Adipose tissue (tissue), 3 donors: ENCODE results near the gene NUP85. TPM values are rescaled to one million over a fixed set of nuclear protein-coding genes. Genes with fewer than 3 reads are reported as not detected.
A peak's percentile ranks its signal among the peaks of the same experiment; 100 is the strongest.

Experiments
- H3K27ac ChIP-seq: one replicate; pipeline ENCODE4 v1.5.1; 2013; ENCODE audit warnings: low read depth, low read length
- WGBS, 3 donors: extraction: QIAGEN DNeasy Blood & Tissue Kit; methylation state at CpG; one replicate each; pipeline ENCODE4 v1.1.7; 2013; 5-methylcytosine and 5-hydroxymethylcytosine counted together
- polyA plus RNA-seq, 3 donors: library from polyadenylated mRNA; stranded (reverse); fragments of 200-250 nt; gene quantifications; one replicate each; pipeline ENCODE4 v1.2.3, GENCODE V29; 2013
- donor health status: healthy with polysubstance abuse.
- donor health status: Bipolar disorder and iron deficiency.
- donor health status: healthy.

Gene NUP85
- polyA plus RNA-seq, 3 donors: 26.8 to 40.3 (median 31.3) TPM

DNA sequence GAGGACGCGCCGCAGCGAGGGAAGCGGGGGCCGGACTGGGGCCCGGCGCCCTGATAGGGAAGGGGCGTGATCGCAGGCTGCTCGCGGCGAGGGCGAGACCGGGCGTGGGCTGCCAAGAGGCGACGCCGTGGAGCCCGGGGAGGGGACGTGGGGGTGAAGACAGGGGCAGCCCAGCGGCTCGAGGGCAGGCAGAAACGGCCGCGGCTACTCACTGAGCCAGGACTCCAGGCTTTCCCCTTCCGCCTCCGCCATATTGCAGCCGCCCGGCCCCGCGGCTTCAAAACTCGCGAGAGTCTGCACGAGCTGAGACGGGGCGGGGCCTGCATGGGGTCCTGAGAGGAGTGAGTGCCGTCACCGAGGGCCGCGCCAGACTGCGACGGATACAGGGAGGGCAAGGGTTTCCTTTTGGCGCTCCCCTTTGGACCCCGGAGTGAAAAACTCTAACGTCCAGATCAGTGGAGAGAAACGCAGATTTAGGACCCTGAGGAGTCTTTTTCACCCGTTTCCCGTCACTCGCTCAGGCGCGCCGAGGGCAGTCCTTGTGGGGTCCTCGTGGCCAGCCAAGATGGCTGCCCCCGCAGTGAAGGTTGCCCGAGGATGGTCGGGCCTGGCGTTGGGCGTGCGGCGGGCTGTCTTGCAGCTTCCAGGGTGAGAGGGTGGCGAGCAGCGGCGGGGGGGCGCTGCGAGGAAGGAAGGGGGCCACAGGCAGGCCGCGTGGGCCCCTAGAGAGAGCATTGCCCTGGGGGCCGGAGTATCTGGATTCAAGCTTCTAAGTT, 56.0 kb downstream of the NUP85 start, which contains the start of the genes GGA3 and MRPS7:
Gene GGA3, minus strand, starts transcription at position 271 of the 776 bp plus-strand sequence. Its CDS starts 19 bp downstream, at position 252.
Gene MRPS7, plus strand, starts transcription at position 544 of the 776 bp plus-strand sequence. Its CDS starts 22 bp downstream, at position 566.
- H3K27ac ChIP-seq: peak within 1 kb of the TSS; percentile 87
- WGBS, 3 donors: 0 to 1% (median 1%) methylated on average over 56 to 68 of the region's 69 CpGs

DNA sequence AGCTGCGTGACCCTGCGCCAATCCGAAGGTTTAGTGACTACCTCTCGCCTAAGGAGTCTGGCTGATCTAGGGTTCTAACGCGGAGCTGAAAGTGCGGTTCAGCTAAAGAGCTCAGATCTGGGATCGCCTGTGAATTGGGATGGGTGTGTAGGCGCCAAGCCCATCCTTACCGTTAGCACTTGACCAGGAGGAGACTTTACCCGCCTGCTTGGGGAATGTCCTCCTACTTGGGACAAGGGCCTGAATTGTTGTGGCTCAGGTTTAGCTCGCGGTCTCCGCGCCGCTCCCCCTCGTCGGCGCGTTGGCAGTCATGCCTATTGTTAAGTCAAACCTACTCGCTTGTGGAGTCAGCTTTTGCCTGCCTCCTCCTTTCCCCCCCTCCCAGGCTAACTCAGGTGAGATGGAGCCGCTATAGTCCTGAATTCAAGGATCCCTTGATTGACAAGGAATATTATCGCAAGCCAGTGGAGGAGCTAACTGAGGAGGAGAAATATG, 56.7 kb downstream of the NUP85 start:
- WGBS, 3 donors: 1 to 2% (median 2%) methylated on average over 23 of the region's 23 CpGs
- peak overlapping the region; percentile 87 for H3K27ac ChIP-seq

DNA sequence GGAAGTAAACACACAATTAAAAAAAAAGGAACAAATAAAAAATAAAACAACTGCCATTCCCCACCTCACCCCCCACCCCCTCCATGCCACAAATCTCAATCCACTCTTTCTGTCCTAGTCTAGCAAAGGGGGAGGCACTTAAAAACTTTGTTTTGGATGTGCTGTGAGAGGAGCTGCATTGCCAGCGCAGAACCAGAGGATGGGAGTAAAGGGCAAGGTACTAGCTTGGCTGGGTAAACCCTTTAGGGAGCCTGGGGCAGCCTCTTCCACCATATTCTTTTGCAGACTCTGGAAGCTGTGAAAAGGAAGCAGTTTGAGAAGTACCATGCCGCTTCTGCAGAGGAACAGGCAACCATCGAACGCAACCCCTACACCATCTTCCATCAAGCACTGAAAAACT, 57.6 kb downstream of the NUP85 start:
- no peak overlapping the region for H3K27ac ChIP-seq
- 89 to 93% (median 93%) methylated on average over 4 of the region's 4 CpGs for WGBS, 3 donors

DNA sequence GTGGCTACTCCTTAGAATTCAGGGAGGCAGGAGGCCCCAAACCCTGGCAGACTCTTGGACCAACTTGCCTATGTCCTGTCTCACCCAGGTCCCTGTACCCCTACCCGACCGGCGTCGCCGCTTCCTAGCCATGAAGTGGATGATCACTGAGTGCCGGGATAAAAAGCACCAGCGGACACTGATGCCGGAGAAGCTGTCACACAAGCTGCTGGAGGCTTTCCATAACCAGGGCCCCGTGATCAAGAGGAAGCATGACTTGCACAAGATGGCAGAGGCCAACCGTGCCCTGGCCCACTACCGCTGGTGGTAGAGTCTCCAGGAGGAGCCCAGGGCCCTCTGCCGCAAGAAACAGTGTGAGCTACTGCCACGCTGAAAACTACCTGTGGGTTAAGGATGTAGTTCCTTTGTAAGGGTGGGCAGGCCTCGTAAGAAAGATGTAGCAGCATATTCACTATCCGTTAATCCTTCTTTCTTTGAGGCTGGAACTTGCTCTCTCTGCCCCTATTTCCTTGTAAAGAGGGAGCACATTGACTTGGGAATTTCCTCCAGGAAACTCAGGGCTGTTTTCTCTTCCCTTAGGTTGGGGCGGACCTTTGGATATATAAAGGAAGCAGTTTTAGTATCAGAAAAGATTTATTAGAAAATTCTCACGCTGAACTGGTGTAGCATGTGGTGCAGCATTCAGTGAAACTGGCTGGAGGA, 60.3 kb downstream of the NUP85 start:
- H3K27ac ChIP-seq: no peak overlapping the region
- 67 to 86% (median 74%) methylated on average over 17 of the region's 17 CpGs for WGBS, 3 donors

DNA sequence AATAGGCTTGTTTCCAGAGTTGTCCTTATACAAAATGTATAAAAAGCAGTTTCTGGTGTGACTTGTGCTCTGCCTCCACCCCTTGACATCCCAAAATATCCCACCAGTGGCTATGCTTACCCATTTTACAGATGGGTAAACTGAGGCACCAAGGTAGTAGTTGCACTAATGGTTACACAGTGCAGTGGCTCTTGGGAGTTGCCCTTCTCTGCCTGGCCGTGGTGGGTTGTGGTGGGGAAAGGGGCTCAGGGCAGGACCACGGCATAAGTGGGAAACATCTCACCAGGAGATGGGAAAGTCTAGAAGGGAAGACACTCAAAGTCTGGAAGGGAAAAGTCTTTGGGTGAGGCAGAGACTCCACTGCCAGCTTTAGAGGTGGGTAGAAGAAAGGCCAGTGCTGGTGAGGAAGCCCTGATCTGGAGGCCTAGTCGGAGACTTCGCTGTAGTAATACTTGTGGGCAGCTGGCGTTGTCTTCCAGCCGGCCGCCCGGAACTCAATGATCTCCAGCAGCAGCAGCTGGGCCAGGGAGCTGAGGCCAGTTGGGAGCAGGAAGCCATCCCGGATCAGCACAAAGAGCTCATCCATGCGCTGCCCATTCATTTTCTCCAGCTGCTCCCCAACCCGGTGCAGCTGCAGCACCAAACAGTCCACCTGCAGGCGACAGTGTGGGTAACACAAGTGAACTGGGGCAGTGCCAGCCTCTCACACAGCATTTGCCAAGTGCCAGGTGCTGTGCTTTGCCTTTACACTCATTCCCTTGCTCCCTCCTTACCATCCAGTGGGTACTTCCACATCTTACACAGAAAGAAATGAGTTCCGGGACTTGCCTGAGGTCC, 61.1 kb downstream of the NUP85 start:
- no peak overlapping the region for H3K27ac ChIP-seq
- WGBS, 3 donors: 77 to 84% (median 81%) methylated on average over 13 of the region's 13 CpGs

DNA sequence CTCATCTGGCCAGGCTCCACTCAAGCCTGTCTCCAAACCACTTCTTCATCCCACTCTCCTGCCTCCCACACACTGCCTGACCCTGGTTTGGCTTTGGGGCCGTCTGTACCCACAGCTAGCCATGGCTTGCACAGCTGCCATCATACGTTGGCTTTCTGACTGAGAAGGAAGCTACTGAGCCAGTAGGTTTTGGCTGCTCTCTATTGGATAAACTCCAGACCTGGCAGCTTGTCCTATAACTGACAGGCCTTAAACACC, 61.6 kb downstream of the NUP85 start:
- 35 to 63% (median 44%) methylated on average over 2 of the region's 2 CpGs for WGBS, 3 donors
- H3K27ac ChIP-seq: no peak overlapping the region

DNA sequence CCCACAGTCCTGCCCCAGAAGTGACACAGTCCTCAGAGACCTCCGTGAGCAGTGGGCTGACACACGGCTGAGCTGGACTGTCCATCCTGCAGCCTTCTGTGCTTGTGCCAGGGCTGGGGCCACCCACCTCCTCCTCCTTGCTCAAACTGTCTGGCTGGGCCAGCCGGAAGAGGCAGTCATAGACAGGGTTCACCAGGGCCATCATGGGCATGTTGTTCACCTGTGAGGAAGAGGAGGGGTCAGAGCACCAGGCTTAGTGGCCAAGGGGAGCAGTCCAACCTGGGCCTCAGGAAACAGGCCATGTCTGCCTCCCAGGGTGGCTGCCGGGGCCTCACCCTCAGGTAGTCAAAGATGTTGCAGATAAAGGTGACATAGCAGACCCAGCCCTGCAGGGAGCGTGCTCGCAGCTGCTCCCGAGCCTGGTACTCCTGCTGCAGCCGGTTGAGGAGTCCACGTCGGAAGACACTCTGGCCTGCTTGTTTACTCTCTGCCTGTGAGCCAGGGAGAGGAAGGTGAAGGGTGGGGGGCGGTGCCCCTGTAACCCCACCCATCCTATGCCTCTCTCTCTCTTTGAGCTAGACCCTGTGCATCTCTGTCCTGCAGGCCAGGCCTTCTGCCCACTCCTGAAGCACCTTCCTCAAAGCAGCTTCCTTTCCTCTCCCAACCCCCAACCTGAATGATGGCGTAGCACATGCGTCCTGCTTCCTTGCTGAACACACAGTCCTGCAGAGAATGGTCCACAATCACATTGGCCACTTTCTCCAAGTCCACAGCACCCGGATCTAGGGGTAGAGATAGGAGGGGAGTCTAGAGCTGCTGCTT, 62.1 kb downstream of the NUP85 start:
- 42 to 53% (median 50%) methylated on average over 14 of the region's 14 CpGs for WGBS, 3 donors
- H3K27ac ChIP-seq: no peak overlapping the region

DNA sequence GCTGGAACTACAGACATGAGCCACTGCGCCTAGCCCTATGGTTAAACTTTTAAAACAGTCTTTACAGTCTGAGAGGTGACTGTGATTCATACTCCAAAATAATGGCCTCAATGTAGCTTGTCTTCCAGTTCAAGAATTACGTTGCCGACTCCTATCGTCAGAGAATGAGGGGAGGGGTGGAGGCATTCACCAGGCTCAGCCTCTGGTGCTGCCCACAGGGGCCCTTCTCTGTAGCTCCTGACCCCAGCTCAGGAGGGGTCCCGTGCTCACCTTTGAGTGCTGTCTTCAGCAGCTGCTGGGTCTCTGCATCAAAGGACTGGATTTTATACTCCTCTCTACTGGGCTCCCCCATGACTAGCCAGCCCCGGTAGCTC, 64.4 kb downstream of the NUP85 start:
- 19 to 21% (median 20%) methylated on average over 6 of the region's 6 CpGs for WGBS, 3 donors
- no peak overlapping the region for H3K27ac ChIP-seq

DNA sequence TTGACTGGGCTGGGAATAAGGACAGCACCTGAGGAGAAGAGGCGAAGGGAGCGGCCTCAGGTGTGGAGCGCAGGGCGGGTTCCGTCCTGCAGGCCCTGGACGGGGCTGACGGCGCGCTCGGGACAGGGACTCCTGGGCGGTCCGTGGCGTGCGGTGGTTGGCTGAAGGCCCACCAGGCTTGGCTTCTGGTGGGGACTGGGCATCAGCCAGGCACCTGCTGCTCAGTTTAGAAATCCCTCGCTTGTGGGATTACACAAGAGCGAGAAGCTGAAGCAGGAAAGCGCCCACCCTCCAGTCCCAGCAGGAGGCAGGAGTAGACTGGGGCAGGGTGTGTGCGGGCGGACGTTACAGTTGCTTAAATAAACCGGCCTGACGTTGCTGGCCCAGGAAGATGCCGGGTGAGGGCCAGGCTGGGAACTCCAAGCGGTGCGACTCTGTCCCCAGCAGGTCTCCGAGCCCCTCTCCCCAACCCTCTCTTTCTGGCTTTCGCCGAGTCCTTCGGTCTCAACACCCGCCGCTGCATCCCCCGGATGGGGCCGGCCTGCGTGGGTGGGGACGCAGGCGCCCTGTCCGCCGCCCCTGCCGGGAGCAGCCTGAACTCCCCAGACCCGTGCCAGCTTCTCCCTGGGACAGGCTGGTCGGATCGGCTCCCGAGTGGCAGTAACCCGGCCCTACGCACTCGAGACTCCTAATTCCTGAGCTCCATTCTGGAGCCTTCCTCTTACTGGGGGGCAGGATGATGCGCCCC, 64.9 kb downstream of the NUP85 start:
- WGBS, 3 donors: 0 to 1% (median 1%) methylated on average over 41 to 47 of the region's 47 CpGs
- peak overlapping the region; percentile 48 for H3K27ac ChIP-seq

DNA sequence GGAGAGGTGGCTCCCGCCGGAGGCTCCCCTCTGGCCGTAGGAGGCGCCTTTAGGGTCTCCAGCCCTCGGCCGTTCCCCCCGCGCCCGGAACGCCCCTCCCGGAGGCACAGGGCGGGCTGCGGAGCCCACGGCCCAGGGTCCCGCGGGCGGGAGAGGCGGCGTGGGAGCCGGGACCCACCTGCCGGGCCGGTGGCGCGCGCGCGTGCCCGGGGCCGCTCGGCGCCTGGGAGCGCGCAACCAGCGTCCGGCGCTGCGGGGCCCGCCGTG, 65.4 kb downstream of the NUP85 start, which contains the start of gene MIF4GD:
Gene MIF4GD, minus strand, starts transcription at position 266 of the 267 bp plus-strand sequence. CDS start 1,036 bp downstream, outside the sequence.
- 0 to 1% (median 0%) methylated on average over 26 to 33 of the region's 39 CpGs for WGBS, 3 donors
- H3K27ac ChIP-seq: peak within 1 kb of the TSS; percentile 48

DNA sequence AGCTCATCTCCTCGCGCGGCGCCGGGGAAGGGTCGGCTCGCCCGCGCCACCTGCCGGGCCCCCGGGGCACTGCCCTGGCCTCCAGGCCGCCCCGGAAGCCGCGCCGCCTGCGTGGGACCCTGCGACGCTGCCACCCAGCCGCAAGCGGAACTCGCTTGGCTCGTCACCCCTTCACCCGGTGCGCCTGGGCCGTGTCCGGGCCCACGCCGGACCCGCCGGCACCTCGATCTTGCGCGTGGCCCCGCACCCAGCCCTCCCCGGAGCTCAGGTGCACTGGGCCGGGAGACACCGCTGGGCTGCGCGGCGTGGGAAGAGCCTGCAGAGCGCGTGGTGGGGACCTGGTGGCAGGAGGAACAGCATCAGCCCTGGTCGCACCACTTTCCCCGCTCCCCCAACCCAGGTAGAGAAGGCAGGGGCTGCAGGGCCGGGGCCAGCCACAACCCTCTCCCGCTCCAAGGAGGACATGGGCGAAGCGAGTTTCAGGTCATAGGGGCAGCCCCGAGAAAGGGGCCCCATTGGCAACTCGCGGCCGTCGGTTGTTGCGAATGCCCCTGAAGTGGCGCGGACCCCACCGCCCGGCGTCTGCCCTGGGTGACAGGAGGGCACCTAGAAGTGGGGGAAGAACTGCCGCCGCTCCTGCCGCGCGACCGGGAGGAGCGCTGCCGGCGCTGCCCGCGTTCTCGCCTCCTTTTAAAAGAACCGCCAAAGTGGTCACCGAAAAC, 65.9 kb downstream of the NUP85 start:
- H3K27ac ChIP-seq: peak overlapping the region; percentile 12
- WGBS, 3 donors: 0 to 1% (median 0%) methylated on average over 69 to 74 of the region's 74 CpGs

DNA sequence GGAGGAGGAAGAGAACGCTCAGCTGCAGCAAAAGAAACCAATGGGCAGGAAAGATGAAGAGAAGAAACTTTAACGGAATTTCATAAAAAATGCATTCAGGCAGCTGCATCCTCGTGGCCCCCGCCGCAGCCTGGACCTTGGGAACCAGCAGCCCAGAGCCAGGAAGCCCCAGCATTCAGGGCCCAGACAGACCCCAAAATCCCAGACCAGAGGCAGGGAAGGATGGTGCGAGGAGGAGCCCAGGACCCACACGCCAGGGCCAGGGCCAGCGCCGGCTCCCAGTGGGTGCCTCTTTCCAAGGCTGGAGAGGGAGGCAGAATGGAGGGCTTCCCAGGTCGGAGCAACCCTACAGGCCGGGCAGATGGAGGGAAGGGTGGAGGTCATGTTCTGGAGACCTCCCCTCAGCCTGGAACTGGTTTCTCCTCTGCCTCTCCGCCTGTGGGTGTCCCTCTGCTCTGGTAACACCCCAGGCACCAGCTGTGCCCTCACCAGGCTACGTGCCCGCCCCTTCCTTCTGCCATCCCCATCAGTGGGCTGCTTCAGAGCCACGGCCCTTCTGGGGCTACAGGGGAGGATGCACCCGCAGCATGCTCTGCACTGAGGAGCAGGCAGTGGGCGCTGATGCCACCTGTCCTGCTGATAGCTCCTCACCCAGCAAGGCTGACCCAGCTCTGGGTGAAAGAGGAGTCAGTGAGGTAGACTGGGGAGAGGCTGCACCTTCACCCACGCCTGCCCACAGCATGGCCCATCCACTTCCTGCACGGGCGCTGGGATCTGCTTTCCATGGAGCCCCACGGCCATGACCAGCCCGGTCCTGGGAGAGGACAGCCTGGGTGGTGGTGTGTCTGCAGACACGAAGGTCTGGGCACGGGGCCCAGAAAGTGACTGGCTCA, 66.7 kb downstream of the NUP85 start:
- H3K27ac ChIP-seq: peak overlapping the region; percentile 12
- 45 to 54% (median 49%) methylated on average over 23 to 24 of the region's 24 CpGs for WGBS, 3 donors

DNA sequence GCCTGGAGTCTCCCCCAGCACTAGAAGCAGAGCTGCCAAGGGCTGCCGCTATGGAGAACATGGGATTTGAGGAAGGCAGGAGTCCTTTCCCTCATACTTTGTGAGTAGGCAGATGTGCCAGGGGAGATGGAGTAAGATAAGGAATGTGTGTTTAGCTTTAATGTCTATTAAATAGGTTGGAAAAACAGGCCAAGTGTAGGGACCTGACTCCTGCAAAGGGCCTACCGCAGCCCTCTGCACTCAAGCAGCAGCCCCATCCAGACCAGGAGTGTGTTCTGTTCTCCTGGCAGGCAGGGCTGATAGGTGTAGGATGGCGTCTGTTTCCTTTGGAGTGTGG, 67.3 kb downstream of the NUP85 start:
- H3K27ac ChIP-seq: no peak overlapping the region
- WGBS, 3 donors: 54 to 71% (median 65%) methylated on average over 3 of the region's 3 CpGs

DNA sequence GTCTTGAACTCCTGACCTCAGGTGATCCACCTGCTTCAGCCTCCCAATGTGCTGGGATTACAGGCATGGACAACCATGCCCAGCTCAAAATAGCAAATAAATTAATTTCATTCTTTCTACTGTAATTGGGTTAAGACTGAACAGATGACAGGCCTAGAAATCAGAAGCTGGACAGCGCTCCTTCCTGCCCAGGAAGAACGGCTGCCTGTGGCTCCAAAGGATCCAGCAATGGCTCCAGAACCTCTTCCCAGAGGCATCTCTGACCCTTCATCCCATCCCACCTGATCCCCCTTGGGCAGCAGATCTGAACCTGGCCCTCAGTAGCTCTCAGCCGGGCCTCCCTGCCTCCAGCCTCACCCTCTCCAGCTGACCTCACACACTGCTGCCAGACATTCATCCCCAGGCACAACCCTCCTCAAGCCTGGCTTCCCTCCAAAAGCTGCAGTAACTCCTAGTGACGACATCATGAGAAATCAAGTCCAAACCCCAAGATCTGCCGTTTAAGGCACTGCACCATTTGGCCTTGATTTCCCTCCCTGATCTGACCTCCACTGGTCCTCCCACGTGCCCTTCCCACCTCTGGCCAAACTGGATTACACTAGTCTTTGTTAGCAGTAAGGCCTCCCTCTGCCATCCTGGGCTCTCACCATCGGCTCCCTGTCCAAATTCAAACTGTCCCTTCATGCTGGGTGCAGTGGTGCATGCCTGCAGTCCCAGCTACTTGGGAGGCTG, 68.7 kb downstream of the NUP85 start:
- no peak overlapping the region for H3K27ac ChIP-seq
- WGBS, 3 donors: 58 to 79% (median 61%) methylated on average over 7 of the region's 7 CpGs

DNA sequence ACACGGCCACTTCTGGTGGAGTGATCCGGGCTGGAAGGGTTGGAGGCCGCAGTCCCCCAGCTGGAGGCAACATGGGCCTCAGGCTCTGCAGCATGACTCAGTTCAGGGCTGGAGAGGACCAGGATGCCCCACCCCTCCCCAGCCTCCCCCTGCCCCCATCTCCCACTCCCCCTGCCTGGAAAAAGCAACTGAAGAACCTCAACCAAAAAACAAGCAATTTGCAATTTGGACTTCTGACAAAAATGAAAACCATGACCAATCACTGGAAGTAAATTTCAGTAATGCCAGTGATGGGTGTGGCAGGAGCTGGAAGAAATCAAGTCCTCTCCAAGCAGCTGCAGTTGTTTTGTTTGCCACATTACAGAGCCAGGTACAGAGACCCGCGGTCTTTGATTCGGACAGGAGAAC, 72.2 kb downstream of the NUP85 start:
- no peak overlapping the region for H3K27ac ChIP-seq
- WGBS, 3 donors: 78 to 91% (median 84%) methylated on average over 6 of the region's 6 CpGs
